ENCODE data around the gene NXPE4.

DNA sequence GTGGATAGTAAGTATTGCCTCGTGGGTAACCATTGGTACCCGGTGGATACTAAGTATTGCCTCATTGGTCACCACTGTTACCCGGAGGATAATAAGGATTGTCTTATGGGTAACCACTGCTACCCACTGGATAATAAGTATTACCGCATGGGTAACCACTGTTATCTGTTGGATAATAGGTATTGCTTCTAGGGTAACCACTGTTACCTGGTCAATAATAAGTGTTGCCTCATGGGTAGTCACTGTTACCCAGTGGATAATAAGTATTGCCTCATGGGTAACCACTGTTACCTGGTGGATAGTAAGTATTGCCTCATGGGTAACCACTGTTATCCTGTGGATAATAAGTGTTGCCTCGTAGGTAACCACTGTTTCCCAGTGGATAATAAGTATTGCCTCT is 22.6 kb upstream of the NXPE4 start:
- TF ChIP-seq, protein P1, sequence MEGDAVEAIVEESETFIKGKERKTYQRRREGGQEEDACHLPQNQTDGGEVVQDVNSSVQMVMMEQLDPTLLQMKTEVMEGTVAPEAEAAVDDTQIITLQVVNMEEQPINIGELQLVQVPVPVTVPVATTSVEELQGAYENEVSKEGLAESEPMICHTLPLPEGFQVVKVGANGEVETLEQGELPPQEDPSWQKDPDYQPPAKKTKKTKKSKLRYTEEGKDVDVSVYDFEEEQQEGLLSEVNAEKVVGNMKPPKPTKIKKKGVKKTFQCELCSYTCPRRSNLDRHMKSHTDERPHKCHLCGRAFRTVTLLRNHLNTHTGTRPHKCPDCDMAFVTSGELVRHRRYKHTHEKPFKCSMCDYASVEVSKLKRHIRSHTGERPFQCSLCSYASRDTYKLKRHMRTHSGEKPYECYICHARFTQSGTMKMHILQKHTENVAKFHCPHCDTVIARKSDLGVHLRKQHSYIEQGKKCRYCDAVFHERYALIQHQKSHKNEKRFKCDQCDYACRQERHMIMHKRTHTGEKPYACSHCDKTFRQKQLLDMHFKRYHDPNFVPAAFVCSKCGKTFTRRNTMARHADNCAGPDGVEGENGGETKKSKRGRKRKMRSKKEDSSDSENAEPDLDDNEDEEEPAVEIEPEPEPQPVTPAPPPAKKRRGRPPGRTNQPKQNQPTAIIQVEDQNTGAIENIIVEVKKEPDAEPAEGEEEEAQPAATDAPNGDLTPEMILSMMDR (IDR thresholded peaks at IDR 0.05) = no peak
- TF ChIP-seq POLR2A (IDR thresholded peaks at IDR 0.05) = no peak
